Mesothelial cell of epicardium (in vitro differentiated cells): ENCODE measurements around the gene GATAD2B. TPM values are rescaled to one million over a fixed set of nuclear protein-coding genes. Genes with fewer than 3 reads are reported as not detected.

Source experiments
- DNase-seq, 2 experiments: peaks; one replicate each; pipeline ENCODE4 v3.0.0; 2021; ENCODE audit warnings: low spot score in 2 of 2; ENCODE audit not compliant: unreplicated experiment in 2 of 2
- H3K27ac Mint-ChIP-seq: 2 replicates; pipeline ENCODE4 v1.8.0; 2021; ENCODE audit warnings: mixed read lengths
- H3K27me3 Mint-ChIP-seq: 2 replicates; pipeline ENCODE4 v1.8.0; 2021; ENCODE audit warnings: low read depth, mixed read lengths
- H3K36me3 Mint-ChIP-seq: 2 replicates; pipeline ENCODE4 v1.8.0; 2021; ENCODE audit warnings: mixed read lengths
- H3K4me1 Mint-ChIP-seq: 2 replicates; pipeline ENCODE4 v1.8.0; 2021; ENCODE audit warnings: mixed read lengths
- H3K4me3 Mint-ChIP-seq: 2 replicates; pipeline ENCODE4 v1.8.0; 2021; ENCODE audit warnings: mild to moderate bottlenecking, moderate library complexity, mixed read lengths
- H3K9me3 Mint-ChIP-seq: 2 replicates; pipeline ENCODE4 v1.8.0; 2021; ENCODE audit warnings: mixed read lengths
- CTCF ChIP-seq: fragments of 200-600 bp; sonication (generic); IDR thresholded peaks from one replicate; pipeline ENCODE4 v1.5.0; 2021; ENCODE audit warnings: antibody characterized with exemption; ENCODE audit not compliant: unreplicated experiment
- total RNA-seq: library from RNA; stranded (reverse); gene quantifications from 3 replicates; pipeline ENCODE4 v1.2.1, GENCODE V29; 2021

Gene GATAD2B
- total RNA-seq, 1 donor from 2014 or later, result 77.3 TPM

GRCh38 chr1:153827168-153827964 lies 95.4 kb downstream of the GATAD2B start:
- TF ChIP-seq CTCF, result no peak
- H3K27ac Mint-ChIP-seq, result no peak overlapping the region
- H3K4me3 Mint-ChIP-seq, result no peak overlapping the region
- H3K4me1 Mint-ChIP-seq, result peaks cover 8% of the 10 kb centered on the region
- no peaks in the 10 kb centered on the region for H3K9me3 Mint-ChIP-seq
- no peak for DNase-seq
- H3K27me3 Mint-ChIP-seq, result no peaks in the 10 kb centered on the region
- H3K36me3 Mint-ChIP-seq, result peaks cover 14% of the 10 kb centered on the region

GRCh38 chr1:153818876-153819275 lies 103.9 kb downstream of the GATAD2B start:
- Mint-ChIP-seq H3K27me3 (no peaks in the 10 kb centered on the region), H3K36me3 (peaks cover 34% of the 10 kb centered on the region)

GRCh38 chr1:153816283-153816889 lies 106.4 kb downstream of the GATAD2B start:
- Mint-ChIP-seq H3K27ac (no peak overlapping the region), H3K4me3 (no peak overlapping the region), H3K27me3 (no peaks in the 10 kb centered on the region), H3K4me1 (no peaks in the 10 kb centered on the region), H3K36me3 (peaks cover 48% of the 10 kb centered on the region), H3K9me3 (no peaks in the 10 kb centered on the region)
- DNase-seq, result no peak
- no peak for TF ChIP-seq CTCF

More at GRCh38 chr1:153818876-153819275, 103.9 kb downstream of the GATAD2B start:
- H3K27ac Mint-ChIP-seq, result no peak overlapping the region
- no peak overlapping the region for H3K4me3 Mint-ChIP-seq
- H3K4me1 Mint-ChIP-seq, result no peaks in the 10 kb centered on the region
- DNase-seq, result no peak
- no peaks in the 10 kb centered on the region for H3K9me3 Mint-ChIP-seq
- no peak for TF ChIP-seq CTCF

DNA sequence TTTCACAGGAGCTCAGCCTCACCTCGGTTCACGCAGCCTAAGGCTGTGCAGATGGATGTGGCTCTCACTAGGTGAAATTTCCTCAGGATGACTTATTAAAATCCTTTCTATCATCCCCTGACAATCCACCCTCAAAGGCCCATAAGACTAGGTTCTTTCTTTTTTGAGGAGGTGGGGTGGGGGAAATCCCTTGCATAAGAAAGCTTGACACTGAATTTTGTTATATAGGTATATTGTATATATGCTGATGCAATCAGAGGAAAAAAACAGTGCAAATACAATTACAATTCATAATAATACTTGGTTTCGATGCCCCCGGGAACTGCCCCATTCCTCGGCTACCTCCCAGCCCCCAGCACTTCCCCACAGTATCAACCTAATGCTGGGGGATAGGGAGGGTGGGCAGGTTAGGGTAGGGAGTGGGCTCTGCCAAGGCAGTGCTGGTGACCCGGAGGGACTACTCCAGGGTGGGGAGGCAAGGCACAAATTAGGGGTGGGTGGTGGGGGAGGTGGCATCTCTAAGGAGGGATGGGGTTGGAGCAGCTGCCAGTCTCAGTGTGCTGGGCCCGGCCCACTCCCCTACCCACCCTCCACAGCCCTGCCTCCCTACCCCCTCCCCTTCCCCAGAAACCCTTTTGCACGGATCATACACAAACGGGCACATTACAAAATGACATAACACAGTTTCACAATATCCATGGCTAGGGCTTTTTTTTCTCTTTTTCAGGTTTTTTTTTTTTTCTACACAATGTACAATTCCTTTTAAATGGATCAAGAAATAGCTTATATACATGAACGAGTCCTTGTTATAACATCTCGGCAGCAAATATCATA lies 116.7 kb downstream of the GATAD2B start:
- Mint-ChIP-seq H3K27ac (peak overlapping the region; percentile 32), H3K36me3 (peaks cover 22% of the 10 kb centered on the region), H3K4me3 (no peak overlapping the region), H3K9me3 (no peaks in the 10 kb centered on the region), H3K27me3 (no peaks in the 10 kb centered on the region), H3K4me1 (no peaks in the 10 kb centered on the region)
- TF ChIP-seq CTCF, result no peak
- DNase-seq, result no peak

- Mint-ChIP-seq H3K27ac (peak overlapping the region; percentile 32), H3K27me3 (no peaks in the 10 kb centered on the region), H3K4me3 (no peak overlapping the region), H3K4me1 (no peaks in the 10 kb centered on the region), H3K9me3 (no peaks in the 10 kb centered on the region), H3K36me3 (peaks cover 22% of the 10 kb centered on the region)
- TF ChIP-seq CTCF, result no peak
- DNase-seq, result no peak
Measured at GRCh38 chr1:153805042-153805745, 117.6 kb downstream of the GATAD2B start.
